NCI-H2107 (cell line): ENCODE data around the gene NRL.

Experiments
- DNase-seq: peaks from one replicate; lab custom pipeline; 2025; lab: John Stamatoyannopoulos, UW

The NRL gene

GRCh38 chr14:24144451-24144850, 29.7 kb upstream of the NRL start:
- DNase-seq, result no peak

GRCh38 chr14:24143511-24143910, 28.8 kb upstream of the NRL start:
- no peak for DNase-seq

- peak; percentile 100 for DNase-seq
These were observed 26.5 kb upstream of the NRL start, which contains the start of gene EMC9 for GRCh38 chr14:24141097-24141880. Gene EMC9 (minus strand): TSS chr14:24141591. CDS start chr14:24141304, 287 bp downstream.

GRCh38 chr14:24139272-24139934, 24.7 kb upstream of the NRL start:
- DNase-seq, result peak; percentile 16

- no peak for DNase-seq
These were observed 23.9 kb upstream of the NRL start for GRCh38 chr14:24138396-24139271.

- no peak for DNase-seq
These were observed 23.0 kb upstream of the NRL start for GRCh38 chr14:24137529-24138395.

- DNase-seq, result no peak
These were observed 22.2 kb upstream of the NRL start for GRCh38 chr14:24136684-24137528.

- DNase-seq, result peak; percentile 98
These were observed 21.3 kb upstream of the NRL start, which contains the start of gene PSME1 for GRCh38 chr14:24135834-24136683. Gene PSME1 (plus strand): TSS chr14:24136194. CDS start chr14:24136263, 69 bp downstream.

- DNase-seq, result no peak
These were observed 20.8 kb upstream of the NRL start for GRCh38 chr14:24135584-24135833.

GRCh38 chr14:24133735-24134134, 19.0 kb upstream of the NRL start:
- no peak for DNase-seq

- DNase-seq, result no peak
These were observed 18.2 kb upstream of the NRL start for GRCh38 chr14:24132976-24133375.

- peak; percentile 68 for DNase-seq
These were observed 17.4 kb upstream of the NRL start for GRCh38 chr14:24132061-24132685.

GRCh38 chr14:24131549-24131966, 16.8 kb upstream of the NRL start:
- no peak for DNase-seq

- DNase-seq, result no peak
These were observed 16.2 kb upstream of the NRL start for GRCh38 chr14:24130717-24131548.

- DNase-seq, result no peak
These were observed 15.6 kb upstream of the NRL start, which contains the start of gene FITM1 for GRCh38 chr14:24130380-24130716. Gene FITM1 (plus strand): TSS chr14:24130659. CDS start chr14:24131564, 905 bp downstream.

- DNase-seq, result no peak
These were observed 14.8 kb upstream of the NRL start for GRCh38 chr14:24129410-24129998.

- DNase-seq, result no peak
These were observed 12.9 kb upstream of the NRL start for GRCh38 chr14:24127673-24128072.

- DNase-seq, result no peak
These were observed 12.2 kb upstream of the NRL start for GRCh38 chr14:24126939-24127338.
